ENCODE measurements around the gene DGKQ.

DNA sequence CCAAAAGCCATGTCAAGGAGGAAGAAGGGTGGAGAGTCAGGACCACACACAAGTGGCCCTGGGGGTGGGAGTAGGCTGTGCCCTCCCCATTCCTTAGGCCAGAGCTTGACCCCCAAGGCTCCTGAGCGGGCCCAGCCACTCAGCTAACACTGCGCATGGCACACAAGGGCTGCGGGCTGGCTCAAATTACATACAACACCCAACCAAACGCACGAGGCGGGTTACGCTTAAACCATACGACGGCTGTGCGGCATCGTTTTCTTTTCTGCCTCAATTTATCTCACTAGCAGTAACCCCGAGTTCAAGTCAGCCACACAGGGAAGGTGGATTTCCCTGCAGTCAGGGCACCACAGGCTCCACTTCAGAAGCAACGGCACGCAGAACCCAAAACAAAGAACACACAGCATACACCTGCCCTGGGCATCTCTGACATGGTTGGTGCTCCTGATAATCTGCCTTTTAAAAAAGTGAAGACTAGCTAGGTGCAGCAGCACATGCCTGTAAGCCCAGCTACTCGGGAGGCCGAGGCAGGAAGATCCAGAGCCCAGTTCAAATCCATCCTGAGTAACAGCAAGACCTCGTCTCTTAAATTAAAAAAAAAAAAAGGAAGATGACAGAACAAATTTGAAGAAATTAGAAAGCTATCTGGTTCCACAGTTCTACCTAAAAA lies 44.1 kb downstream of the DGKQ start:
- TF ChIP-seq, protein P1, sequence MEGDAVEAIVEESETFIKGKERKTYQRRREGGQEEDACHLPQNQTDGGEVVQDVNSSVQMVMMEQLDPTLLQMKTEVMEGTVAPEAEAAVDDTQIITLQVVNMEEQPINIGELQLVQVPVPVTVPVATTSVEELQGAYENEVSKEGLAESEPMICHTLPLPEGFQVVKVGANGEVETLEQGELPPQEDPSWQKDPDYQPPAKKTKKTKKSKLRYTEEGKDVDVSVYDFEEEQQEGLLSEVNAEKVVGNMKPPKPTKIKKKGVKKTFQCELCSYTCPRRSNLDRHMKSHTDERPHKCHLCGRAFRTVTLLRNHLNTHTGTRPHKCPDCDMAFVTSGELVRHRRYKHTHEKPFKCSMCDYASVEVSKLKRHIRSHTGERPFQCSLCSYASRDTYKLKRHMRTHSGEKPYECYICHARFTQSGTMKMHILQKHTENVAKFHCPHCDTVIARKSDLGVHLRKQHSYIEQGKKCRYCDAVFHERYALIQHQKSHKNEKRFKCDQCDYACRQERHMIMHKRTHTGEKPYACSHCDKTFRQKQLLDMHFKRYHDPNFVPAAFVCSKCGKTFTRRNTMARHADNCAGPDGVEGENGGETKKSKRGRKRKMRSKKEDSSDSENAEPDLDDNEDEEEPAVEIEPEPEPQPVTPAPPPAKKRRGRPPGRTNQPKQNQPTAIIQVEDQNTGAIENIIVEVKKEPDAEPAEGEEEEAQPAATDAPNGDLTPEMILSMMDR (IDR thresholded peaks at IDR 0.05; ENCODE audit: low read length): no peak
- TF ChIP-seq EZH2 (optimal IDR thresholded peaks at IDR 0.05; ENCODE audit: low read depth, low read length): no peak
